Esophagus (tissue), 2 donors: ENCODE data around the gene CCDC122. TPM values are rescaled to one million over a fixed set of nuclear protein-coding genes. Genes with fewer than 3 reads are reported as not detected.

Experiments used
- H3K27ac ChIP-seq, 2 donors: one replicate each; pipeline ENCODE4 v1.5.1; 2013; ENCODE audit warnings: low read depth in 2 of 2, mild to moderate bottlenecking in 2 of 2, inconsistent platforms in 1 of 2, low read length in 1 of 2, moderate library complexity in 1 of 2
- H3K27me3 ChIP-seq, 2 donors: one replicate each; pipeline ENCODE4 v1.6.1; 2013; ENCODE audit warnings: low read length in 2 of 2, control low read depth in 1 of 2, mild to moderate bottlenecking in 1 of 2; ENCODE audit not compliant: insufficient read depth in 2 of 2, control insufficient read depth in 1 of 2
- H3K36me3 ChIP-seq, 2 donors: one replicate each; pipeline ENCODE4 v1.6.1; 2013; ENCODE audit warnings: low read length in 1 of 2; ENCODE audit not compliant: control insufficient read depth in 2 of 2, insufficient read depth in 2 of 2
- H3K4me1 ChIP-seq, 2 donors: one replicate each; pipeline ENCODE4 v1.6.1; 2013; ENCODE audit warnings: low read length in 1 of 2; ENCODE audit not compliant: control insufficient read depth in 2 of 2, insufficient read depth in 2 of 2
- H3K4me3 ChIP-seq, 2 donors: one replicate each; pipeline ENCODE4 v1.5.1; 2013; ENCODE audit warnings: low read length in 2 of 2, mild to moderate bottlenecking in 2 of 2, low read depth in 1 of 2, moderate library complexity in 1 of 2
- H3K9me3 ChIP-seq, 2 donors: one replicate each; pipeline ENCODE4 v1.6.1; 2013; ENCODE audit warnings: mild to moderate bottlenecking in 2 of 2, low read depth in 1 of 2, low read length in 1 of 2, moderate library complexity in 1 of 2; ENCODE audit not compliant: control insufficient read depth in 2 of 2, insufficient read depth in 1 of 2
- WGBS, 2 donors: extraction: QIAGEN DNeasy Blood & Tissue Kit; methylation state at CpG; one replicate each; pipeline ENCODE4 v1.1.7; 2013; 5-methylcytosine and 5-hydroxymethylcytosine counted together
- polyA plus RNA-seq, 2 donors: library from polyadenylated mRNA; stranded (reverse); fragments of 200-250 nt; gene quantifications; one replicate each; pipeline ENCODE4 v1.2.3, GENCODE V29; 2013
- donor health status: healthy with polysubstance abuse.
- donor health status: Bipolar disorder and iron deficiency.

Gene CCDC122
- 1 to 10 TPM; 2.3 to 4.0 TPM for polyA plus RNA-seq

GRCh38 chr13:43878892-43879754, at the start of gene CCDC122:
CCDC122 (minus strand) TSS chr13:43879740; CDS start chr13:43869376, 10,364 bp downstream.
- Histone ChIP-seq H3K36me3 (no peaks in the 10 kb centered on the region), H3K27ac (peak within 1 kb of the TSS; percentile 94 to 99), H3K9me3 (no peaks in the 10 kb centered on the region), H3K4me3 (peak within 1 kb of the TSS; percentile 65 to 98), H3K27me3 (no peaks in the 10 kb centered on the region), H3K4me1 (no peaks in the 10 kb centered on the region)
- WGBS, 2 donors: 1% methylated on average over 69 to 78 of the region's 78 CpGs

DNA sequence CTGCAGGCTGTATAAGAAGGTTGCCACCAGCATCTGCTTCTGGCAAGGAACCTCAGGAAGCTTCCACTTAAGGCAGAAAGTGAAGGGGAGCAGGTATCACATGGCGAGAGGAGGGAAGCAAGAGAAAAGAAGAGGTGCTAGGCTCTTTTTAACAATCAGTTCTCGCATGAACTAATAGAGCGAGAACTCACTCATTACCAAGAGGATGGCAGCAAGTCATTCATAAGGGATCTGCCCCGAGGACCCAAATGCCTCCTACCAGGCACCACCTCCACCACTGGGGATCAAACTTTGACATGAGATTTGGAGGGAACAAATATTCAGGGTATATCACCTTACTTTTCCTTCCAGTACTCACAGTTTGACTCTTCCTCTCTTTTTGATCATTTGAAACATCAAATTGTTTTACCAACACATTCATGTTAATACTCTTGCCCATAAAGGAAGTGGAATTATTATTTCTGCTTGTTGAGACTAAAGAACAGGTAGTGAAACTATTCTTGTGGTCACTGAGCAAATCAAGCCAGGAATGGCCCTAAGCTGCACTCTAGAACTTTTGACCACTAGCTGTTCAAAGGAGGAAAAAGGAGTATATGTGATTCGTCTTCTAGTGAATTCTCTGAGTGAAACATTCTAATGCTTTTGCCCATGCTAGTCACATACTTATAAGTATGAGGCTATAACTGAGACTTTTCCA, 45.2 kb upstream of the CCDC122 start:
- Histone ChIP-seq H3K27me3 (no peaks in the 10 kb centered on the region), H3K36me3 (no peaks in the 10 kb centered on the region), H3K9me3 (no peaks in the 10 kb centered on the region), H3K27ac (no peak overlapping the region), H3K4me3 (no peak overlapping the region), H3K4me1 (no peaks in the 10 kb centered on the region)
- WGBS, 2 donors: 90 to 91% methylated on average over 5 of the region's 5 CpGs

DNA sequence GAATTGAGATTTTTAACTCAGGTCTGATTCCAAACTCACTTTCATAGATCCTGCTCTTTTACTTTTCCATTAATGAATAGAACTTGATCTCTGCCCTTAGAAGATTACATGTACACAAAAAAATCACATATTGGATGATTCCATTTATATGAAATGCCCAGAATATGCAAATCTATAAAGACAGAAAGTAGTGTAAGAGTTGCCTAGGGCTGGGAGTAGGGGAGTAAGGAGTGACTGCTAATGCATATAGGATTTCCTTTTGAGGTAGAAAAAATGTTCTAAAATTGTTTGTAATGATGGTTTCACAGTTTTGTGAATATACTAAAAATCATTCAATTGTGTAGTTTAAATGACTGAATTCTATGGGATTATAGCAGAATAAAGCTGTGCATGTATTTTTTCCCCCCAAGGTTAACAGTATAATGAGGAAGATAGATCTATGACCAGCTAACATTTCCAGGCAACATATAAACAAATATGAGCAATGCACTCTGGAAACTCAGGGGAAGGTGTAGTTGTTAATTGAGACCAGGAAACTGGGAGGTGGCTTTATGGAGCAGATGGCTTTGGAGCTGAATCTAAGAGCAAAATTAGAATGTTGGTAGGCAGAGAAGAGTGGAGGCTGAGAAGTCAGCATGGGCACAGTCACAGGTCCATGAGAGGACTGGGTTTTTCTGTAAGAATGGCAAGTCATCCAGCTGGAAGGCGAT, 41.6 kb upstream of the CCDC122 start:
- no peaks in the 10 kb centered on the region for H3K27me3 ChIP-seq
- 98 to 100% methylated on average over 1 of the region's 1 CpG for WGBS, 2 donors
- no peaks in the 10 kb centered on the region for H3K4me1 ChIP-seq
- no peaks in the 10 kb centered on the region for H3K36me3 ChIP-seq
- H3K4me3 ChIP-seq: no peak overlapping the region
- no peaks in the 10 kb centered on the region for H3K9me3 ChIP-seq
- H3K27ac ChIP-seq: no peak overlapping the region

DNA sequence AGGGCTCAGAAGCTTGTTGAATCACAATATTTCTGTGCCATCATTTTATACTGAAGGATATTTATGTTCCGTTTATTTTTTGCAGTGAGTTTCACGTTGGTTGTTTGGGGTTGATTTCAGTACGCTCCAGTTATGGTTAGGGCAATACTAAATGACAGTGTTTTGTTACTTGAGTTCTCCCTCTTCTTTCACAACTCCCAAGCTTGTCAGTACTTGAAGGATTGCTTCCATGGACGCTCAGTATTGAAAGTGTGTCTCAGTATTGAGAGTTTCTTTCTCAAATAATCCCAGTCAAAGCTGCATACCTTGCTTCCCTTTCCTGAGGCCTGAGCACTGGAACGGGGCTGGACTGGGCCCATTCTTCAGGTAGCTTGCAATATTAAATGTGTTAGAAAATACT, 39.1 kb upstream of the CCDC122 start:
- no peaks in the 10 kb centered on the region for H3K27me3 ChIP-seq
- WGBS, 2 donors: 43 to 67% methylated on average over 5 of the region's 5 CpGs

DNA sequence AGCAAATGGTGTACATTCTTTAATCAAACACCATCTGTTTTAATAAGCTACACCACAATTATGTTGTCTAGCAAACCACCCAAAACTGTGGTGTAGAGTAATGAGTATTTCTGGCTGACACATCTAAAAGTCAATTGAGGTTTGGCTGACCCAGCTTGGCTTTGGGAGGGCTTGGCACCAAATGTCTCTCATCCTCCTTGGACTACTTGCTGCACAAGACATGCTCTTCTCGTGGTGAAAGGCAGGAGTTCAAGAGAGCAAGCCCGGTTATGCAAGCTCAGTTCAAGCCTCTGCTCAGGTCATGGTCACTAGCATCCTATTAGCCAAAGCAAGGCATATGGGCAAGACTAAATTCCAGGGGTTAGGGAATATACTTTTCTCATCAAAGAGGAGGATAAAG, 37.3 kb upstream of the CCDC122 start:
- Histone ChIP-seq H3K4me1 (no peaks in the 10 kb centered on the region), H3K4me3 (no peak overlapping the region), H3K9me3 (no peaks in the 10 kb centered on the region), H3K27me3 (no peaks in the 10 kb centered on the region), H3K36me3 (no peaks in the 10 kb centered on the region), H3K27ac (no peak overlapping the region)
- 46 to 66% methylated on average over 2 of the region's 2 CpGs for WGBS, 2 donors

More for the DNA sequence above, 39.1 kb upstream of the CCDC122 start:
- no peaks in the 10 kb centered on the region for H3K36me3 ChIP-seq
- H3K27ac ChIP-seq: peak overlapping the region in 1 of 2 donors; percentile 21
- no peaks in the 10 kb centered on the region for H3K9me3 ChIP-seq
- H3K4me3 ChIP-seq: no peak overlapping the region
- no peaks in the 10 kb centered on the region for H3K4me1 ChIP-seq

- Histone ChIP-seq H3K36me3 (no peaks in the 10 kb centered on the region), H3K27me3 (no peaks in the 10 kb centered on the region), H3K9me3 (no peaks in the 10 kb centered on the region), H3K27ac (no peak overlapping the region), H3K4me1 (no peaks in the 10 kb centered on the region), H3K4me3 (no peak overlapping the region)
- WGBS, 2 donors: 84 to 98% methylated on average over 3 to 6 of the region's 6 CpGs
These were observed 35.9 kb upstream of the CCDC122 start for GRCh38 chr13:43915451-43915850.

GRCh38 chr13:43911871-43912270, 32.3 kb upstream of the CCDC122 start:
- H3K4me1 ChIP-seq: no peaks in the 10 kb centered on the region
- no peak overlapping the region for H3K4me3 ChIP-seq
- no peaks in the 10 kb centered on the region for H3K27me3 ChIP-seq
- no peaks in the 10 kb centered on the region for H3K9me3 ChIP-seq
- H3K27ac ChIP-seq: no peak overlapping the region
- WGBS, 2 donors: 78 to 89% methylated on average over 3 of the region's 3 CpGs
- no peaks in the 10 kb centered on the region for H3K36me3 ChIP-seq

GRCh38 chr13:43911278-43911677, 31.7 kb upstream of the CCDC122 start:
- Histone ChIP-seq H3K4me1 (no peaks in the 10 kb centered on the region), H3K36me3 (no peaks in the 10 kb centered on the region), H3K4me3 (no peak overlapping the region), H3K27ac (no peak overlapping the region), H3K9me3 (no peaks in the 10 kb centered on the region), H3K27me3 (no peaks in the 10 kb centered on the region)
- 55 to 69% methylated on average over 2 of the region's 2 CpGs for WGBS, 2 donors

DNA sequence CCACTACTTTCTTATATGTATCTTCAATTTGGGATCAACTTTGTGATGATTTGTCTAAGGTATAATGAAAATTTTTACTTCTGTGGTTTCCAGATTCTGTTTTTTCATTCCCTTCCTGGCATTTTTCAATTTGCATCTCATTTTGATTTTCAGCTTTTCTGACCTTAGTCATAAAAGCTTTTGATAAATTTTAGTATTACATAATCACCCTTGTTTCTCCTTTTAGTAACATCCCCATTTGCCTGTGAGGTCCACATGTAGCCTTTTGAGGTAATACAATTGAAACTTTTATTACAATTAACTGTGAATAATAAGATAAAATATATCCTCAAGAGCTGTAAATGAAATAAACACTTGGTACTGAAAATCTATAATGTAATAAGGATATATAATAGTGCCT, 31.3 kb upstream of the CCDC122 start:
- Histone ChIP-seq H3K4me1 (no peaks in the 10 kb centered on the region), H3K36me3 (no peaks in the 10 kb centered on the region), H3K27me3 (no peaks in the 10 kb centered on the region), H3K4me3 (no peak overlapping the region), H3K27ac (no peak overlapping the region), H3K9me3 (no peaks in the 10 kb centered on the region)
